ENCODE data around the gene TLR8. TPM values are rescaled to one million over a fixed set of nuclear protein-coding genes. Genes with fewer than 3 reads are reported as not detected.
A peak's percentile ranks its signal among the peaks of the same experiment; 100 is the strongest.

TLR8 gene
- total RNA-seq, 1 experiment from 2014 or later: not detected

DNA sequence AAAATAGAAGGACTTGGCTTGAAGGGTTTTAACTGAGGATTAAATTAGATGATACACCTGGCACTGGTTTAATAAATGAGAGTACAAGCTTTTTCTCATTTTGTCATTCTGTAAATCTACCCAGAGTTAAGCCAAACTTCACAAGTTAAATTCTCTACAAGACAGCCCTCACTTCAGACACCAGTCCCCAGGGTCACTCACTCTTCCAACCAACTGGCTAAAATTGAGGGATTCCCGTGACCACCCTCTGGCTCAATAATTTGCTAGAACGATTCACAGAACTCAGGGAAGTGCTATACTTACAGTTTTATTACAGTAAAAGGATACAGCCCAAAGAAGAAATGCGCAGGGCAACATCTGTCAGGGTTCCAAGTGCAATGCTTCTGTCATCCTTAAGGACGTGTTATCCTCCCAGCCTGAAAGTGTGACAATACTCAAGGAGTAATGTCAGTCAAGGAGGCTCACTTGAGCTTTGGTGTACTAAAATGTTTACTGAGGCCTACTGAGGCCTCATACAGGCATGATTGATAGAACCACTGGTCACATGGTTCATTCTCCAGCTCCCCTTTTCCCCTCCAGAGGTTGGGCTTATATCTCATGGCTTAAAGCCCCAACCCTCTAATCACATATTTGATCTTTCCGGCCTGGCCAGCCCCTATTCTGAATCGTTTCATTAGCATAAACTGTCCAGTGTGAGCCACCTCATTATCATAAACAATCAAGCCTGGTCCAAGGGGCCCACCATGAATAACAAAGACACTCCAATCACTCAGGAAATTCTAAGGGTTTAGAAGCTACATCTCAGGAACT is 58.9 kb downstream of the TLR8 start:
- no peak for DNase-seq (ENCODE audit: low read depth)

DNA sequence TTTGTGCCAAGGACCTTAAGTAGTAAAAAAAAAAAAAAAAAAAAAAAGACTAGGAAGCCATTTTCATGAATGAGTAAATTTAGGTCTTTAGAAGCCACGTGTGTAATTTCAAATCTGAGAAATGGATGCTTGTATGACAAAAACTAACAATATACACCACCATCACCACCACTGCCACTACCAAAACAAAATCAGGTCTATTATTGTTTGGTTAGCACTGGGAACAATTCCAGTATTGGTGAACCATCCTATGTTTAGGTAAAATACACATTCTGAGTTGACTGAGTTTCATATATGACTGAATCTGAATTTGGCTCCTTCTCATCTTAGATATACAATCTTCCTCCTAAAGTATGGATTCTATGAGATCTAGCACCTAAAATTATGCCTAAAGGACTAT is 59.7 kb downstream of the TLR8 start:
- DNase-seq (ENCODE audit: low read depth): no peak

DNA sequence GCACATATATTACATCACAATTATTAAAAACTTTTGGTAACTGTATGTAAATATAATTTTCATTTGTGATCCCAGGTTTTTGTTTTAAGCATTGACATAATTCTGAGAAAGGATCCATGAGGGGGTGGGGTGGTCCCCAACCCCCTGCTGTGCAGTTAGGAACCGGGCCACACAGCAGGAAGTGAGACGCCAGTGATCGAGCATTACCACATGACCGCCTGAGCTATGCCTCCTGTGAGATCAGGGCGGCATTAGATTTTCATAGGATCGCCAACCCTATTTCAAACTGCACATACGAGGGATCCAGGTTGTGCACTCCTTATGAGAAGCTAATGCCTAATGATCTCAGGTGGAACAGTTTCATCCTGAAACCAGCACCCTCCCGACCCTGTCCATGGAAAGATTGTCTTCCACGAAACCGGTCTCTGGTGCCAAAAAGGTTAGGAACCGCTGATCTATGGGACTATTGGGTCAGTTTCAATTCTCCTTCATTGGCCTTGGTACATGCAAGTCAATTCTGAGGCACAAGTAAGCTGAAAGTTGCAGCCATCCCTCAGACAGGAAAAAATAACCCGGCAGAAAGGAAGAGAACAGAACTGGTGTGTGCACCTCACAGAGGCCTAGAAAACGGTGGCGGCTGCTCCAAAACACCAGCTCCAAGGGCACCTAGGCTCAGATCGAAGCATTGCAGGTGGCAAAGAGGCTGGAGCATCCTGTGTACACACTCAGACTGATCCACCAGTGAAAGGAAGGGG is 61.5 kb downstream of the TLR8 start:
- DNase-seq (ENCODE audit: low read depth): no peak

DNA sequence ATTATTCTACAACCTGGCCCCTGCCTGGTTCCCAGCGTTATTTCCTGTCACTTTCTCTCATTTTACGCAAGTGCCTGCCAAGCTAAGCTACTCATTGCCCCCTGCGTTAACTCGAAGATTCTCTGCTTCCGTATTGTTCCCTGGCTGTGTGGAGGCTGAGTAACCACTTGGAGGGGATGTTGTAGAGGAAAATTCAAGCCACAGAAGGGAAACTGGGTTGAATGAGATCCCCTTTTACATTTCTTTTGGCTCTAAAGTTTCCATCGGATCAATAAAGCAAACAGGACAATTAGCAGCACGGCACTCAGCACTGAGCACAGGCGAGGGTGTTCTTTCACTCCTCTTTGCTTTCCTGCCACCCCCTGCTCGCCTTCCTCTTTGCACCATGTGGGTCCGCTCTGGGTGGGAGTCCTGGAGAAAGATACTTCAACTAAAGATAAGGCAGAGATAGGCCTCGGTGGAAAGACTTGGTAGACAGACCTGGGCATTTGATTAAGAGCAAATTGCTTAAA is 64.3 kb downstream of the TLR8 start:
- peak; percentile 72 for DNase-seq (ENCODE audit: low read depth)

DNA sequence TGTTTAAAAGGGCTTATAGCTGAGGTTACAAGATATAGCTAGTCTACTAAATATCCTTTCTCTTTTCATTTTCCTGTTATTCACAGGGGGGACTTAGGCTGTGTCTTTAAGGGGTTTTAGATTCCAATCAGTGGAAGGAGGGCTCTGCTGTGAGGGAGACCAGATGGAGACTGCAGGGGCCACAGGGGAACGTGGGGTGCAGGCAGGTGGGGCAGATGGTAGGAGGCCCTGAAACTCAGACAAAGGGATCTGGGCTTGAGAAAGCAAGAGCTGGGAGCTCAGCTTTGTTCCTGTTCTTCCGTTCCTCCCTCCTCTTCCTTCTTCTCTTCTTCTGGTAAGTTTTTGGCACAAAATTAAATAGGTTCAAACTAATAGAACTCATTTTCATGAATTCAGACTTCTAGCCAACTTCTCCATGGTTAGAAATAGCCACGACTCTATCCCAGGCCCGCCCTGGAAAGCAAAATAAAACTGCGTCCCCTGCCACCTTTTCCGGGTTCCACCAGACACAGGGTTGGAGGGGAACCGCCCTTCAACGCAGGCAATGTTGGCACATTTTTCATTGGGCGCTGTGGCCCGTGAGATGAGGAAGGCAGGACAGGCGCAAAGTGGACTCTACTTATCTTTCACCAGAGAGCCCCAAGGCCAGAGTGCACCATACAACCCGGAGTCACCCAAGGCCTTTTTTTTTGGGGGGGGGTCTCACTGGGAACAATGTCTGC is 65.0 kb downstream of the TLR8 start:
- DNase-seq (ENCODE audit: low read depth): no peak

DNA sequence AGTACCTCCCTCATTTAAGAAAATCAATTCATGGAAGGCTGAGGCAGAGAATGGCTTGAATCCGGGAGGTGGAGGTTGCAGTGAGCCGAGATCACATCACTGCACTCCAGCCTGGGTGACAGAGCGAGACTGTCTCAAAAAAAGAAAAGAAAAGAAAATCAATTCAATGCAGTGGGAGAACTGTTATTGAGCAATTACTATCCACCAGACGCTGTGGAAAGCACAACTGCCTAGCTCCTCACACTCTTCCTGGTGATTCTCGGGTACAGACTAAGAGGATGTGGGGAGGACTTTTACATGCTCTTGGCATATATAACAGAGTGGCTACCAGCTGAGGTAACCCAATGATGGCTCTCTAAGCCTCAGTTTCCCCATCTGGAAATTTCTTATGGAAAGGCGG is 65.8 kb downstream of the TLR8 start:
- no peak for DNase-seq (ENCODE audit: low read depth)

Other genes starting within 250 kb of the TLR8 start
- 84.9 and 133 TPM in 2 replicates for gene PRPS2, start 115.2 kb upstream of the TLR8 start, total RNA-seq (2014; rRNA removed; shearing (Covaris generic))
- gene TLR7, start 39.5 kb upstream of the TLR8 start, total RNA-seq (2014; rRNA removed; shearing (Covaris generic)): not detected in 2 replicates
- gene TMSB4X, start 68.5 kb downstream of the TLR8 start, total RNA-seq (2014; rRNA removed; shearing (Covaris generic)): 5,809 and 7,639 TPM in 2 replicates
- gene FAM9C, start 138.0 kb downstream of the TLR8 start, total RNA-seq (2014; rRNA removed; shearing (Covaris generic)): not detected in 2 replicates